Suppressor macrophage treated with lipopolysaccharide for 1 hour (primary cell): ENCODE data around the gene LY9.

ENCODE experiments used
- DNase-seq, 3 donors: peaks; one replicate each; pipeline ENCODE4 v3.0.0-alpha.2; 2020 to 2022

The LY9 gene

DNA sequence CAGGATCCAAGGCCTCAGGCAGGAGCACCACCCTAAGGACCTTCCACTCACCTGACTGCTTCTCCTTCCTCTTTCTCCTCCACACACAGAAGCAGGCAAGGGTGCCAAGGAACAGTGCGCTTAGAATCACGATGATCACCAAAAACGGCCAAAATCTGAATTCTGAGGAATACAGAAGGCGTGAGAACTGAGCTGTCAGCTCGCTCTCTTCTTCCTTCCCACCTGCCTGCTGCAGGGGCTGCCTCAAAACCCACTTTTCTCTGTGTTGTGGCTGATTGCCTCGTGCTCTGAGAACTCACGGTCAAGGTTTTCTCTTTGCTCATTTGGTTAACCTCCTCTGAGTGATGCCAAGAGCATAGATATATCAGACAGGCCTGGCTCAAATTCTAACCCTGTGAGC is 42.9 kb downstream of the LY9 start:
- no peak for DNase-seq

- no peak for DNase-seq
Measured at GRCh38 chr1:160839746-160840145, 43.8 kb downstream of the LY9 start.

- DNase-seq = no peak
Measured at GRCh38 chr1:160841079-160841478, 45.1 kb downstream of the LY9 start.

DNA sequence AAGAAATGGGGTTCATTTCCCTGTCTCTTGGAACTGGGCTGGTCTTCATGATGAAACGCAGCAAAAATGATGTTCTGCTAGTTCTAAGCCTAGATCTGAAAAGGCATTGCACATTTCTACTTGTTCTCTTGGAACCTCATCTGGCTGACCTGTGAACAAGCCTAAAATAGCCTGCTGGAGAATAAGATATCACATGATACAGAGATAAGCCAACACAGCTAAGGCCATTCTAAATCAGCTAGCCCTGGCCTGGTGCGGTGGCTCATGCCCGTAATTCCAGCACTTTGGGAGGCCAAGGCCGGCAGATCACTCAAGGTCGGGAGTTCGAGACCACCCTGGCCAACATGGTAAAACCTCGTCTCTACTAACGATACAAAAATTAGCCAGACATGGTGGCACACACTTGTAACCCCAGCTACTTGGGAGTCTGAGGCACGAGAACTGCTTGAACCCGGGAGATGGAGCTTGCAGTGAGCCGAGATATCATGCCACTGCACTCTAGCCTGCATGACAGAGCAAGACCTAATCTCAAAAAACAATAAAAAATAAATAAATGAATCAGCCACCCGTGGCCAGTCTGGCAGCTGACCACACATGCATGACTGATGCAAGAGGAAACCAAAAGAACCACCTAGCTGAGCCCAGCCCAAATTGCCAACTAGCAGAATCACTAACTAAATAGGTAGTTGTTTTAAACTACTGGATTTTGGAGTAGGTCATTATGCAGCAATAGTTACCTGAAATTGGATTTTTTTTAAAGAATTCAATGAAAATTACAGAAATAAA is 48.7 kb downstream of the LY9 start:
- DNase-seq = no peak

- DNase-seq = no peak
Measured at GRCh38 chr1:160846281-160846680, 50.3 kb downstream of the LY9 start.

DNA sequence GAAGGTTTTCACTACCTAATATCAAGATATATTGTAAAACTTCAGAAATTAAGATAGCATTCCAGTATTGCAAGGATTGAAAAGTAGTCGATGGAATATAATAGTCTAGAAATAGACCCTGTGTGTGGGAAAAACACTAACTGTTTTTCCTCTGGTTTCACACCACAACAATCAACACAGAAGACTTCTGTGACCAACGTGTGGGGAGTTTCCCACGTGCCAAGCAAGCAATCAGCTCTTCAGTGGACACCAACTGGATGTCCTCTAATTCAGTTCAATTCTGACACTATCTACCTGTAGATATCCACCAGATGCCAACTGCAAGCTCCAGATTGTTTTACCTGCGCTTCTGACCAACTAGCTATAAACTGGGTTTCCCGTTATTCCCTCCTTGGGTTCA is 54.6 kb downstream of the LY9 start:
- DNase-seq = no peak

GRCh38 chr1:160850993-160851392 is 55.0 kb downstream of the LY9 start:
- no peak for DNase-seq

GRCh38 chr1:160853014-160853413 is 57.0 kb downstream of the LY9 start:
- no peak for DNase-seq

DNA sequence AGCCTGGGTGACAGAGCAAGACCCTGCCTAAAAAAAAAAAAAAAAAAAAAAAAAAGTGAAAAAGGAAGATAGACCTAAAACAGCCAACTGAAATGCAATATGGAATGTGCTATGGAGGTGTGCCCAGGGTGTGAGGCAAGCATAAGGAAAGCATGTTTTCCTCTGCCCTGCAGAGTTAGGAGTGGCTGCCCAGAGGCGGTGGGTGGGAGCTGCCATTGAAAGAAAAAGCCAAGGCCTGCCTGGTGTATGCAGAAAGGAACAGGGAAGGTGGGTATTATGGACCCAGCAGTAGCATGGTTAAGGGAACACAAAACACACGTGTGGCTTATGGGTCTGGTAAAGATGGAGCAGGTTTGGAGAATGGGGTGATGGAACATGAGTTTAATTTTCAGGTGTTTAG is 57.8 kb downstream of the LY9 start:
- DNase-seq = no peak

GRCh38 chr1:160855181-160855981 is 59.4 kb downstream of the LY9 start:
- no peak for DNase-seq

GRCh38 chr1:160858097-160858496 is 62.1 kb downstream of the LY9 start:
- no peak for DNase-seq

DNA sequence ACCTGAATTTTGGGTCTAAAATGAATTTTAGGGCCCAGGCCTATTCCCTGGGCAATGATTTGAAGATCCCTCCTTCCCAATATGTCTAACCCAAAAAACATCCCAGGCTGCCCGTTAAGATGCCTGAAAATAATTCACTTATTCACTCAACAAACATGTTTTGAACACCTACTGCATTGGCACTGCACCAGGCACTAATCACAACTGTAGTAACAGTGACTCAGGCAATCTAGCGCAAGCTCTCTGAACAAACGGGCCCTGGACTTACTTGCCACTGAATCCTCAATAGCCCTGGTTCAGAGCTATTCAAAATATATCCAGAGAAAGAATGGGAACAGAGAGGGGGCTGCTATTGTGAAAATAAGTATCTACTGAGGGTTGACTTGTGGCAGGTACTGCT is 62.5 kb downstream of the LY9 start:
- no peak for DNase-seq

GRCh38 chr1:160859166-160859565 is 63.2 kb downstream of the LY9 start:
- DNase-seq = peak; percentile 47 to 77 (median 62)

DNA sequence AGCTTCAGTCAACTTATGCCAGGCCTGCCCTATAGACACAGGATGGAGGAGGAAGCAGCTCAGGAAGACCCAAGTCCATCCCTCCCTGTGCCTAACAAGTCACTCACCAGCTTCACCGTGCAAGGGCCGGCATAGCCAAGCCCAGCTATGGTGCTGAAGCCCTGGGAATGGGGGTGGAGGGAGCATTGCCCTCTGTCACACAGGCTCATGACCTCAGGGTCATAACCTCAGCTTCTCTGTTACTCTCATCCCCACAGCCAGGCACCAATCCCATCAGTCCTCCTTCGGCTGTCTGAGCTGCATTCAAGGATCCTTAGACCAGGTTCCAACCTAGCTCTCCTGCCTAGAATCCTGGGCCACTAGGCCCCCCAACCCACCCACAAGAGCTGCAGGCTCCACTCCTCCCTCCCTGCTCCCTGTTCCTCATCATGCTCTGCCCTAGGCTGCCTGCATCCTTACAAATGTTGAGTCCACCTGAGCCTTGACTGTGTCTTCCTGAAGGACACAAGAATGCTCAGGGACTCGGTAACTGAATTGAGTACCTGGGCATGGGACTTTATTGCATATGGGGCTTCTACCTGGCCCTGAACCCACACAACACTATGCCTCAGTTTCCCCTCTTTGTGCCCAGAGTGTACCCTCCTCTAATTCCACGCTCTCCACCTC is 65.0 kb downstream of the LY9 start:
- DNase-seq = no peak

DNA sequence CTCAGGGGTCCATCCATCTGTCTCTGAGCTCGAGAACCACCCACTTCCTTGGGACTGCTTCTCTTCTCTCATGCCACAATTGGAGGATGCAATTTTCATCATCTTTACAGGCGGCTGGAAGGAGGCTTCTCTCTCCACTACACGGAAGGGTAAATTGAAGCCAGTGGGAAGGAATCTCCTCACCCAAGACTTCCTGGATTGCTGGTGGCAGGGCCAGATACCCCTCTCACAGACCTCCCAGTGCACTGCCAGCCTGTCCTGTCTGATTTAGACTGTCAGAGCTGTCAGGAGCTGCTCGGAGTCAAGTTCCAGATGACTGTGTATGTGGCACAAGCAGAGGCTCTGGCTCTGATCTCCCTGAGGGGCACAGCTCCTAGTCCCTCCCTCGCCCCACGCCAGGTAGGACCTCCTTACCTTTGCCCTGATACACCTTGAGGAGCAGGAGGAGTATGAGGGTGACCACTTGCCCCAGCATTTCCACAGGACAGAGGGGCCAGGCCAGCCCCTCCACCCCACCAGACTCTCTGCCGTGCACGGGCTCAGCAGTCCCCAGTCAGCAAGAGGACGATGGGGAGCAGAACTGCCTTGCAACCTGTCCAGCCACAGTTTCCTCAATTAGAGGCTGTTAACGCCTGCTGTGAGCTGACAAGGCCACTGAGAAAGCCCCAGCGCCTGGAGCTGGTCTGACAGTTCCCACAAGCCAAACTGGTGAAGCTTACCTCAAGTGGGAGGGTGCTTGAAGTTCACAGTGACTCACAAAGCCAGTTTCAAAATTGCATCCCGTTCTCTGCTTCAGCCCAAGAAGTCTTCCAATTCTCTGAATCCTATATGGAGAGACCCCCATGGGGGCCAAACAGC is 66.5 kb downstream of the LY9 start, which contains the start of gene CD244:
TSS of gene CD244 (minus strand) at position 685 of the 858 bp plus-strand sequence. CDS start at position 475, 210 bp downstream.
- peak; percentile 92 to 96 (median 94) for DNase-seq

DNA sequence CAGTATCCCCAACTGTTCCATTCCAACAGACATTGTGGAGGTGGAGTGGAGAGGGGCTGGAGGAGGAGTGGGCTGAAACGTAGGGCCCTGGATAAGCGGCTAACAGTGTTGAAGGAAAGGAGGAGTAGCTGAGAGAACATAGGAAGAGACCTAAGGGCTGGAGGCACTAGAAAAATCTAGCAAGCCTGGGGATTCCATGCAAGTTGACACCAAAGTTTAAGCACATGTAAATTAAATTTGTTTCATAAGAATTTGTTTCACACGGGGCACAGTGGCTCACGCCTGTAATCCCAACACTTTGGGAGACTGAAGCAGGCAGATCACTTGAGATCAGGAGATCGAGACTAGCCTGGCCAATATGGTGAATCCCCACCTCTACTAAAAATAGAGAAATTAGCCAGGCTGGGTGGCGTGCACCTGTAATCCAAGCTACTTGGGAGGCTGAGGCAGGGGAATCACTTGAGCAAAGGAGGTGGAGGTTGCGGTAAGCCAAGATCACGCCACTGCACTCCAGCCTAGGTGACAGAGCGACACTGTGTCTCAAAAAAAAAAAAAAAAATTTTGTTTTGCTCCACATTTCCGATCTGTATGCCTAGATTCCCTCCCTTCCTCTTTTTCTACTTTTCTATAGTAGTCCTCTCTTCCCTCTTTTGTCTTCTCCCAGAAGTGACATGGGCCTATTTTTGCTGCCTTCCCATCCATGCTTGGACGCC is 67.2 kb downstream of the LY9 start:
- peak in 2 of 3 donors; percentile 42 to 51 for DNase-seq

DNA sequence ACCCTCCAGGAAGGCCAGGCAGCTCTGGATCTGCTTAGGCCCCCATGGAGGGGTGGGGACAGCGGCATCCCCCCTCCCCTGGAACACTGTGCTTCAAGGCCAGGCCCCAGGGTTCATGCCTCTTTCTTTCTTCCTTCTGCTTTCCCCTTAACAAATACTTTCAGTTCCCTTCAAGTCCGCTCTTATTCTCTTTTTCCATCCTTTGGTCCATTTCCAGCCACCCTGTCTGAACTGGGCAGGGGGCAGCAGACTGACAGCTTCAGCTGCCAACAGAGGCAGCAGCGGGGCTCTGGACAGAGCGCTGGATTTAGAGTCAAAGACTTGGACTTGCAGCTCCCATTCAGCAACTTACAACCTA is 67.8 kb downstream of the LY9 start:
- peak in 2 of 3 donors; percentile 30 to 55 for DNase-seq

DNA sequence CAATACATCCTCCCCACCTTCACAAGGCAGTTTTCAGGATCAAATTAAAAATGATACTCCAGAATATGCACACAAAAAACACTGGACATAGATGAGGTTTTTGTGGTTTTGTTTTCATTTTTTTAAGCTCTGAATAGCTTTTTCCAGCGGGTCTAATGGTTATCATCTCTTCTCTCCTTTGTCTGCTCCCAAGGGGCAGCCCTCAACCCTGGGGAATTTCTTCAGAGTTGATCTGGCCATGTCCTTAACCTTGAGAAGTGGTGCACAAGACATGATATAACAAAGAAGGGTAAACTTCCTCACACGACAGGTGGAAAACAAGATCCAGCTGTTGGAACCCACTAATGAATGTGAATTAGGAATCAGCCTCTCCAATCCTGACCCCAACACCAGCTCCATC is 68.2 kb downstream of the LY9 start:
- no peak for DNase-seq

- DNase-seq = no peak
Measured at GRCh38 chr1:160865337-160865736, 69.4 kb downstream of the LY9 start.

GRCh38 chr1:160866001-160866694 is 70.2 kb downstream of the LY9 start:
- no peak for DNase-seq

DNA sequence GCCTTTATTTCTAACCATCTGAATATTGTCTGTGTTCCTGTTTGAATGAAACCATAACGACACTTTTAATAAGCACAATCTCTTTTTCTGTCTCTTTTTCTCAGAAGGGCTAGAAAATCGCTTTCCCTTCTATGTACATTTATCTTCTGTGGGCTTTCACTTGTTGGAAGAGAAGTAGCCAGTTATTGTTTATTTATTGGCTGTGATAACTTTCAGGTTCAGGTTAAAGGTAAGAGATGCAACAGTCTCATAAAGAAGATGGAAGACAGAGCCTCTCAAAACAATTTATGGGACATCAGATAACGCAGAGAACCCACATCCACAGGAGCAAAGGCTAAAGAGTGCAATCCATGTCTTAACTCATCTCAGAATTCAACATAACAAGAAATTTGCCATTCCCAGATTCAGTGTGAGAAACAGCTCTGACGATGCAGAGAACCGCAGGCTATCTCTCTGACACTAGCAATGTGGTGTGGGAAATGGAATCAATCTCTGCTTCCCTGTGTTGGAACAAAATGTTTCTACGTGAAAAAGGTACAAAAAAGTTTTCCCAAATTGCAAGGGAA is 70.8 kb downstream of the LY9 start:
- DNase-seq = no peak
